Heart left ventricle (tissue), 13 donors: ENCODE data around the gene DGCR6.
"Not testable (repeated sequence)": the region's sequence is repeated elsewhere in the genome, so short reads cannot be mapped to it uniquely, and the experiment has no call there.

ENCODE experiments used
- CTCF ChIP-seq, 12 donors: fragments of 200-600 bp; sonication (generic) in 4 of 12; IDR thresholded peaks; one replicate each; pipeline versions ENCODE4 v1.5.0 to v1.8.0; 2018 to 2022; ENCODE audit warnings: antibody characterized with exemption in 12 of 12, mild to moderate bottlenecking in 5 of 12
- POLR2A ChIP-seq, 2 donors: fragments of 450-650 bp; IDR thresholded peaks; one replicate each; pipeline ENCODE4 v1.6.1; 2017; ENCODE audit warnings: antibody characterized with exemption in 2 of 2, mild to moderate bottlenecking in 2 of 2, moderate library complexity in 2 of 2
- donor health status: ischemic (EF 13 %, LVEDD 7.1; RV severe dilation, severe dysfunction).
- donor health status: DM: no; HTN: yes; CAD: no.
- donor health status: DM: no; HTN: no; CAD: no.
- donor health status: ischemic (EF 25% LVEDD 6.9; RV normal size, moderate dysfunction).
- donor health status: ischemic (EF 25% LVEDD 5.7; RV mildly dilated, moderate dysfunction).
- donor health status: ischemic (EF 35%, LVEDD 5.7; RV mildly dilated, moderate dysfunction).
- donor health status: nonischemic (EF 11% LVEDD 7.7; RV severe dilation, severe dysfunction).
- donor health status: DM: yes; HTN: yes; CAD: no.
- donor health status: PGD.
- donor health status: ischemic (EF 29% LVEDD 5.4; RV normal size, mild dysfunction).
- donor health status: nonischemic (EF 23%, LVEDD 6.1; RV moderate dilation, normal function).

- TF ChIP-seq CTCF, POLR2A (IDR thresholded peaks at IDR 0.05): not testable (repeated sequence)
Observed at GRCh38 chr22:18956956-18957355, 50.8 kb downstream of the DGCR6 start.
